GDM1 (cell line): Measurements from ENCODE around the gene PRDX3.
"Not testable (repeated sequence)": the region's sequence is repeated elsewhere in the genome, so short reads cannot be mapped to it uniquely, and the experiment has no call there.

ENCODE experiments used
- DNase-seq: peaks from one replicate; lab custom pipeline; 2025; lab: John Stamatoyannopoulos, UW

The PRDX3 gene

DNA sequence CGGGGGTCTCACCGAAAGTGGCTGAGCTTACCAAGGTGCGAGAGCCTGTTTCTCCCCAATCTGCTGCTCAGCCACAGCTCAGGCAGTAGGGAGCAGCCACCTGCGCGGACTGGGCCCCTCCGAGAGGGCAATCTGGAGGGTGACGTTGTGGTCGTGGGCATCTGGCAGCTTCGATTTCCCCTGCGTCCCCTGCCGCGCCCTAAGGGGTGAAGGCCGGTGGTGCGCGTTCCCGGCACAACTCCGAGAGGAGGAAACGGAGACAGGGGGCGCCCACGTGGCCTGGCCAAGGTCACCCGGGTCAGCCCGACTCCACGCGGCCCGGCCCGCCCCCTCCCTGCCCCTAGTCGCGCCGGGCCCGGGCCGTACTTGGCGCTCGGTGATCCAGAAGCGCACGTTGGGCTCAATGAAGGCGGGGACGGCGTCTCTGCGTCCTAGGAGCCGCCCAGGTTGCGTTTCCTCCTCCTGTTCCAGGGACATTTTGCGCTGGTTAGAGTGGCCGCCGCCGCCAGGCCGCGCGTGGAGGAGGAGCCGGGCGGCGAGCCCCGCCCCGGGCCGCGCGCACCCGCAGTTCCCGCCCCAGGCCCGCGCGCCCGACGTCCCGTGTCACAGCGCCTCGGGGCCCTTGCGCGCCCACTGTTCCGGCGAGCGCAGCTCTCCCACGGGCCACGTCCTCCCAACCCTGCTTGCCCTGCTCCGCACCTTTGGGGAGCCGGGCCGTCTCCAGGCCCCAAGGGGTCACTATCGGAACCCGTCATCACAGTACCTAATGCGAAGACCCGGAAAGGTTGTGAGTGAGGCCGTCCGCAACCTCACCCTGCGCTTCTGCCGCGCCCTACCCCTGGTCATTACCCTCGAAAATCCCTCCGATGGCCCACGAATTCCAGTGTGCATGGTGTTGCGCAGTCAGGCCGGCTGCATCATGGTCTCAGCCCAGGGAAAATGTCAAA, 13.2 kb downstream of the PRDX3 start, which contains the start of gene SFXN4:
SFXN4 (minus strand) TSS at position 544 of the 947 bp plus-strand sequence; CDS start at position 477, 67 bp downstream.
- peak; percentile 75 for DNase-seq

DNA sequence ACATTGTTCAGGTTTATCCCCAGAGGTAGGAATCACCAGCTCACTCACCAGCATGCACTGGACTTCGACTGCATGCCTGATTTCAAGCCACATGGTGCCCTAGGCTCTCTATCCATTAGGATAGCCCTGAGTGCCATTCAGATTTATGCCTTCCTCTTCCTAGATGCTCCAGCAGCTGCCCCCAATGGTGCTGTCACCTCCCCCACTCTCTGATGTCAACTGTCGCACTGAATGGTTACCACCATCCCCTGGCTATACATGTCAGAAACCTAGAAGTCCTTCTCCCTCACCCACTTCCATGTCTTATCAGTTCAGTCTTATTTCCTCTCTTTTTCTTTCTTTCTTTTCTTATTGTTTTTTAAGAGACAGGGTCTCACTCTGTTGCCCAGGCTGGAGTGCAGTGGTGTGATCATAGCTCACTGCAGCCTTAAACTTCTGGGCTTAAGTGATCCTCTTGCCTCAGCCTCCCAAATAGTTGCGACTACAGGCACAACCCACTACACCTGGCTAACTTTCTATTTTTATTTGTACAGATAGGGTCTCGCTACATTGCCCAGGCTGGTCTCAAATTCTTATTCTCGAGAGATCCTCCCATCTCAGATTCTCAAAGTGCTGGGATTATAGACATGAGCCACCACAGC, 16.0 kb downstream of the PRDX3 start:
- no peak for DNase-seq

DNA sequence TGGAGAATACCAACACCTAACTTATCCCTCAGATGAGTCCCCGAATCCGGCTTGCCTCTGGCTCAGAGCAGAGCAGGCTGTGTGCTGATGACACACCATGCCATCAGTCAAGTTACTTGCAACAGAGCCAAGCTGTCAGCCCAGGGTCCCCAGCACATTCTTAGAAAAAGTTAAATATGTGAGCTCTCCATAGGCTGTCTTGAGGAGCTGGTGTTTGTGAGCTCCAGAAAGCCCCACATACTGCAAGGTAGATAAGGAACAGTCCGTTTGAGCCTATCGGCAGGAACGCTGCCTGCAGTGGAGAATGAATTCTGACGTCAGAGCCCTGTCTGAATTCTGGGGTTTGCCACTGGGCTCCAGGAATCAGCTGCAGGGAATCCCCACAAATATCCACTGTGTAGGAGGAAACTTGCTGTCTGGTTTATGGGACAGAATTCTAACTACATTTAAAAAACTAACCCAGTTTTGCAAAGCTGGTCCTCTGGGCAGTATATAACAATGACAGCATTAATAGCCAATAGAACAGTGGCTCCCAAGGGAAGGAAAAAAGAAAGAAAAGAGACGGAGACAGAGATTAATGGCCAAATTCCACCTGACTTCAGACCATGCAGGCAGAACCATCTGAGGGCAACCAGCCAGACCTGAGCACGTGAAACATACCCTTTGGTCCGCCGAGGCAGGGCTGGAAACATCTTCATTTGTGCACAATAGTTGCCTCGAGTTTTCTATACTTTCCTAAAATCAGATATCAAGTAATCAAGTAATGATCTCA, 16.7 kb downstream of the PRDX3 start:
- DNase-seq, result no peak

DNA sequence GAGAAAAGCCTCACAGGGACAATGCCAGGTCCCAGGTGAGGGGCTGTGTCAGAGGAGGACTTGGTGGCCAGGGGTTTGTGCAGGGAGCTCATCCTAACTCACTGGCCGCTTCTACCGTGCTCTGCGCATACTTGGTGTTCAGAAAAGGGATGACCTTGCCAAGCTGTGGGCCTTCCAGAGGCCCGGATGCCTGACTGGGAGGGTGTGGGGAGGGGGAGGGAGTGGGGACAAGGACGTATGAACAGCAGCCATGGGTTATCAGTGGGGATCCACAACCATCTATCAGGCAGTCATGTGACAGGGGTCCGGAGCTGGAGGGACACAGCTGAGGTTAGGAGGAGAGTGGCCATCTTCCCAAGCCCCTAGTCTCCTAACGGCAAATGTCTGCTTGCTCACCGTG, 19.3 kb downstream of the PRDX3 start:
- DNase-seq, result no peak

DNA sequence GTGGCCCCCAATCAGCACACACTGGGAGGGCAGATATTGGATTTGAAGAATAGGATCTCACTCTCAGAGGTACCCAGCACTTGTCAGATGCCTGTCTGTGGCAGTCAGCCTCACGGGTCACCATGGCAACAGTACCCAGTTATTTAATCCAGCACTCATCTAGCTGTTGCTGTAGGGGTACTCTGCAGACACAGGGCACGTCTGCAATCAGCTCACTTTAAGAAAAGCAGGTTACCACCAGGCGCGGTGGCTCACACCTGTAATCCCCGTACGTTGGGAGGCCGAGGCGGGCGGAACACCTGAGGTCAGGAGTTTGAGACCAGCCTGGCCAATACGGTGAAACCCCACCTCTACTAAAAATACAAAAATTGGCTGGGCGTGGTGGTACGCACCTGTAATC, 25.0 kb downstream of the PRDX3 start:
- no peak for DNase-seq

DNA sequence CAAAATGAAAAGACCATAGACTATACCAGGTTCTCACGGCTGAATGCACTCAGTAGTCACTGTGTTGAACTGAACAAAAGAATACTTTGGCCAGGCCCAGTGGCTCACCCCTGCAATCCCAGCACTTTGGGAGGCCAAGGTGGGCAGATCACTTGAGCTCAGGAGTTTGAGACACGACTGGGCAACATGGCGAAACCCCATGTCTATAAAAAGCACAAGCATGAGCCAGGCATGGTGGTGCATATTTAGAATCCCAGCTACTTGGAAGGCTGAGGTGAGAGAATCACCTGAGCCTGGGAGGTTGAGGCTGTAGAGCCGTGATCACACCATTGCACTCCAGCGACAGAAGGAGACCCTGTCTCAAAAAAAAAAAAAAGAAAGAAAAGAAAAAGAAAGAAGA, 25.6 kb downstream of the PRDX3 start:
- no peak for DNase-seq

DNA sequence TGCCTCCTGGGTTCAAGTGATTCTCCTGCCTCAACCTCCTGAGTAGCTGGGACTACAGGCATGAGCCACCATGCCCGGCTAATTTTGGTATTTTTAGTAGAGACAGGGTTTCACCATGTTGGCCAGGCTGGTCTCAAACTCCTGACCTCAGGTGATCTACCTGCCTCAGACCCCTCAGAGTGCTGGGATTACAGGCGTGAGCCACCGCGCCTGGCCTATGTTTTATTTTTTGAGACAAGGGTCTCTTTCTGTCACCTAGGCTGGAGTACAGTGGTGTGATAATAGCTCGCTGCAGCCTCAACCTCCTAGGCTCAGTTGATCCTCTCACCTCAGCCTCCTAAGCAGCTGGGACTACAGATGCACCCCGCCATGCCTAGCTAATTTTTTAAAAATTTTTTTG, 27.0 kb downstream of the PRDX3 start:
- DNase-seq, result not testable (repeated sequence)

DNA sequence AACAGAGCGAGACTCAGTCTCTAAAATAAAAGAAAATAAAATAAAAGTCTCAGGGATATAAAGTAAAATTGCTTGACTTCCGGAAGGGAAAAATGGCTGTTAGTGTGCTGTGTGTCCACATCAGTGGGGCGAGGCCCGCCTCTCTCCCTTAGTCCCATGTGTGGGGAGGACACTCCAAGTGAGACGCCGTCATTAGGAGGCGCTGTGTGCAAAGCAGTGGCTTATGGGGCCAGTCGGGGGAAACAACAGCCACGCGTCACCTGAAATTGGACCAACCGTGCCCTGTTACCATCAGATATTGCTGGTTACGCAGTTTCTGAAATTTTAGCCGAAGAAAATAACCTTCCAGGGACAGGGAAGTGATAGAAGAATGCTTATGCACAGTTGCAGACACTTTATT, 28.9 kb downstream of the PRDX3 start:
- DNase-seq, result no peak

DNA sequence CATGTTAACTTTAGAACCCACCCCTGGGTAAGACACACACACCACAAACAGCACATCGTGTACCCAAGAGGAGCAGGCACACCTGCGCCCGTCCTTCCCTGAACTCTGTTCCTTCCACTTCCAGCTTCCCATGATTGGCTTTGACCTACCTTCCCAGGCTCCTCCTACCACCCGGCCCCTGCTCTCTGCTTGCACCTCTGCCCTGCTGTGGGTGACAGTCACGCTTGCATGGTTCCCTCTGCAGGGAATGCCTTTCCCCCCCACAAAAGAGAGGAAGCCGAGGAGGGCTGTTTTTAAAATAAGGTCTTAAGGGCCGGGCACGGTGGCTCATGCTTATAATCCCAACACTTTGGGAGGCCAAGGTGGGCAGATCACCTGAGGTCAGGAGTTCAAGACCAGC, 29.5 kb downstream of the PRDX3 start:
- no peak for DNase-seq

DNA sequence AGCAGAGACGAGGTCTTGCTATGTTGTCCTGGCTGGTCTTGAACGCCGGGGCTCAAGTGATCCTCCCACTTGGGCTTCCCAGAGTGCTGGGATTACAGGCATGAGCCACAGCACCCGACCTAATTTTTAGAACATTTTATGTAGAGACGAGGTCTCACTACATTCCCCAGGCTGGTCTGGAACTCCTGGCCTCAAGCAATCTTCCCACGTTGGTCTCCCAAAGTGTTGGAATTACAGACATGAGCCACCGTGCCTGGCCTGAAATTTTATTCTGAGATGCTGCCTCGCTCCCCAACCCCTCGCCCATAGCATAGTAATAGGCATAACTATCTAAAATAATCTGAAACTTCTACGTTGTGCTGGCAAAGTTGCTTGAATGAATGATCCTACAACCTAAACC, 35.0 kb downstream of the PRDX3 start:
- DNase-seq, result no peak

DNA sequence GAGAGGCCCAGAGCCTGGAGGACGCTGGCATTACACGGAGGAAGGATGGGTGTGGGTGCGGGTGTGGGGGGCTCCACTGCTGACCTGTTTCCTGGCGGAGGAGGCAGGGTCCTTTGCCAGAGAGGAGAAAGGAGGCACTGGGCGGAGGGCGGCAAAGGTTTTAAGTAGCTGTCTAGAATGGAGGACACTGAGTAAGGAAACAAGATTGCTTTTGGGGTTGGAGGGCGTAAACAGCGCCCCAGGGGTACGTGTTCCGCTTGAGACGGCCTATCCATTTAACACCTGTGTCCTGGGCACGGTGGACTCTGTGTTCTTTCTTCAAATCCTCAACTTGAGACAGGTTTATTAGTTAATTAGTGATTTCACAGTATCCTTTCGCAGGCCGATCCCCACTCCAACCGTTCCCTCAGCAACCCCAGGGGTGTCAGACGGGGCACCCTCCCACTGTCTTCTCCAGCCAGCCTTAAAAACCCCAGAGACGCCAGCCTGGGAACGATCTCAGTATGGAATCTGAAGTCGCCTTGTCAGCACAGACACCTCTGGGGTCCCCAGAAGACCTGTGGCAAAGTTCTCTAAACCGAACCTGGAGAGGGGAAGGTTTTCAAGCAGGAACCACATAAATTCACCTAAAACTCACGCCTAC, 37.9 kb downstream of the PRDX3 start:
- DNase-seq, result no peak

DNA sequence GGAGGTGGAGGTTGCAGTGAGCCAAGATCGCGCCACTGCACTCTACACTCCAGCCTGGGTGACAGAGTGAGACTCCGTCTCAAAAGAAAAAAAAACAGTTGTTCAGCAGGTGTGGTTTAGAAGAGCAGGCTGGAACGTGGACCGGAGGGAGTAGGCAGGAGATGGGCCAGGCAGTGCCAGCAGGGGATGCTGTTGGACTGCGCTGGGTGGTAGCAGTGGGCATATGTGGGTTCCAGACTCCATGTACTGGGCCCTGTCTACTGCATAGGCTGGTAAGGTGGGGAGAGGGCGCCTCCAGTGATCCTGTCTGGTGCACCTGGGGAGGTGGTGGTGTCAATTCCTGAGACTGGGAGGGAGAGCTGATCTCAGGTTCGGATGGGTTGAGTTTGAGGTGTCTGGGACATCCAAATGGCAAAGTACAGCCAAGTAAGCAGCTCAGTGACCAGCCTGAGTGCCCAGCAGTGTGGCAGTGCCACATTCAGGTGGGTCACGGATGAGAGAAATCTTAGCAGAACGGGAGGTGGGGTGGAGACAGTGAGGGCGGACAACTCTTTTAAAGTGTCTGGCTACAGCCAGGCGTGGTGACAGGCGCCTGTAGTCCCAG, 39.0 kb downstream of the PRDX3 start:
- peak; percentile 5 for DNase-seq

DNA sequence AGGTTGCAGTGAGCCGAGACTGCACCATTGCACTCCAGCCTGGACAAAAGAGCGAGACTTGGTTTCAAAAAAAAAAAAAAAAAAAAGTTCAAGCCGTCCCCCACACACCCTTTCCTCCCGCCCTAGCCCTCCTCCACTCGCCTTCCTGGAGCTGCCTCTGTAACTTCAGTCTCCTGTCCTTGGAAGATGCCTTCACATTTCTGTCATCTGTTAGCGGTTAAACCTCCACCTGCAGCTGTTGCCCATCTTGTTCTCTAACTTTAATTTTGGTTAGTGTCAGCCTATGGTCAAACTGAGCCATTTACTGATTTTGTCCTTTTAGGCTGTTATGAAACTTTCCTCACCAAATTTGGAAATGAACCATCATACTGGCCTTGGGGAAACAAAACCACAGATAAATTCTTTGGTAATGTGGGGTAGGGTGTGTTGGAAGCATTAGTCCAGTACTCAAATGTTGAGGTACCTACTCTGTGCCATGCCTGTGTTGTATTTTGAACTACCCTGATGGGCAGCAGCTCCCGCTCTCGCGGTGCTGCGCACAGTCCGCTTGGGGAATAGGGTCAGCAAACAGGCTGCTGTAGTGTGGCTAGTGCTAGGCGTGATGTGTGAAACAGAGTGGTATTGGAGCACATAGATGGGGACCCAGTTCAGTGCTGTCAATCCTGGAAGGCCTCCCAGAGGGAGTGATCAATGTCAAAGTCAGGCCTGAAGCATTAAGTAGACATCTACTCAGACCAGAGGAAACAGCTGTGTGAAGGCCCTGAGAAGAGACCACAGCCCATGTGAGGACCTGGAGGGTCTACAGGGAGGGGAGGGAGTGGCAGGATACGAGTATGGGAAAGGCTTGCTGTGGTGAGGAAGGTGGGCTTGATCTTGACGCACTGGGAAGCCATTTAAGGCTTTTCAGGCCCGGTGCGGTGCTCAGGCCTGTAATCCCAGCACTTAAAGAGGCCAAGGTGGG, 40.0 kb downstream of the PRDX3 start:
- no peak for DNase-seq

DNA sequence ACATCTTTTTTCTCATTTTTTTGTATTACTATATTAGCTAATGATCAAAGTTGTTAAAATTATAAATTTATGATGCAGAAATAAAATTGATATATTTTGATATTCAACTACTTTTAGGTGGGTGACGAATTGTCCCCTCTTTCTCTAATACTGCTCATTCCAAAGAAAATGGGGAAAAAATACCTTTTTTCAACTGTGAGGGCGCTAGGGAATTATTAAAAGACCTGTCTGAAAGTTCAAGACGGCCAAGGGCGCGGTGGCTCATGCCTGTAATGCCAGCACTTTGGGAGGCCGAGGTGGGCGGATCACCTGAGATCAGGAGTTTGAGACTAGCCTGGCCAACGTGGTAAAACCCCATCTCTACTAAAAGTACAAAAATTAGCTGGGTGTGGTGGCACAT, 40.7 kb downstream of the PRDX3 start:
- not testable (repeated sequence) for DNase-seq

DNA sequence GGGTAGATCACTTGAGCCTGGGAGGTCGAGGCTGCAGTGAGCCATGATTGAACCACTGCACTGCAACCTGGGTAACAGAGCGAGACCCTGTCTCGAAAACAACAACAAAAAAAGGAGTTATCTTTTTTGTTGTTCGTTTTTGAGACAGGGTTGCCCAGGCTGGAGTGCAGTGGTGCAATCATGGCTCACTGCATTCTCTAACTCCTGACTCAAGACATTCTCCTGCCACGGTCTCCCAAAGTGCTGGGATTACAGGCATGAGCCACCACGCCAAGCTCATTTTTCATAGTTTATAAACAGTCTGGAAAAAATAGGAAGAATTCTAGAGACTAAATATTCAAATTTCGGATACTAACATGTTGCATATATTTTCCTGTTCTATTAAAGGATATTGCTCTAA, 42.5 kb downstream of the PRDX3 start:
- DNase-seq, result no peak

DNA sequence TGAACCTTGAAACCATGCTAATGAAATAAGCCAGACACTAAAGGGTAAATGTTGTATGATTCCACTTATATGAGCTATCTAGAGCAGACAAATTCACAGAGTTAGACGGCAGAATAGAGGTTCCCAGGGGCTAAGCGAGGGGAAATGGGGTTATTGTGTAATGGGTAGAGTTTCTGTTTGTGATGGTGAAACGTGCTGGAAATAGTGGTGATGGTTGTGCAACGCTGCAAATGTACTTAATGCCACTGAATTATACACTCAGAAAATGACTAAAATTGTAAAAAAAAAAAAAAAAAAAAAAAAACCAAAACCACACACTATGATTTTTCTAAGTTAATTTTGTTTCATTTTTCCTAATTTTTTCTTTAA, 43.1 kb downstream of the PRDX3 start:
- no peak for DNase-seq

DNA sequence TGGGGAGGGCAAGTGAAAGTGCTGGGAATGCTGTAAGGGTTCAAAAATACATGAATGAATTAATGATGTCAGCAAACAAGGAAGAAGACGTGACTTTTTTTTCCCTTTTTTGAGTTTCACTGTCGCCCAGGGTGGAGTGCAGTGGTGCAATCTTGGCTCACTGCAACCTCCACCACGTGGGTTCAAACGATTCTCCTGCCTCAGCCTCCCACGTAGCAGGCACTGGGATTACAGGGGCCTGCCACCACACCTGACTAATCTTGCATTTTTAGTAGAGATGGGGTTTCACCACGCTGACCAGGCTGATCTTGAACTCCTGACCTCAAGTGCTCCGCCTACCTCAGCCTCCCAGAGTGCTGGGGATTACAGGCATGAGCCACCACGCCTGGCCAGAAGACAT, 44.7 kb downstream of the PRDX3 start:
- DNase-seq, result no peak

DNA sequence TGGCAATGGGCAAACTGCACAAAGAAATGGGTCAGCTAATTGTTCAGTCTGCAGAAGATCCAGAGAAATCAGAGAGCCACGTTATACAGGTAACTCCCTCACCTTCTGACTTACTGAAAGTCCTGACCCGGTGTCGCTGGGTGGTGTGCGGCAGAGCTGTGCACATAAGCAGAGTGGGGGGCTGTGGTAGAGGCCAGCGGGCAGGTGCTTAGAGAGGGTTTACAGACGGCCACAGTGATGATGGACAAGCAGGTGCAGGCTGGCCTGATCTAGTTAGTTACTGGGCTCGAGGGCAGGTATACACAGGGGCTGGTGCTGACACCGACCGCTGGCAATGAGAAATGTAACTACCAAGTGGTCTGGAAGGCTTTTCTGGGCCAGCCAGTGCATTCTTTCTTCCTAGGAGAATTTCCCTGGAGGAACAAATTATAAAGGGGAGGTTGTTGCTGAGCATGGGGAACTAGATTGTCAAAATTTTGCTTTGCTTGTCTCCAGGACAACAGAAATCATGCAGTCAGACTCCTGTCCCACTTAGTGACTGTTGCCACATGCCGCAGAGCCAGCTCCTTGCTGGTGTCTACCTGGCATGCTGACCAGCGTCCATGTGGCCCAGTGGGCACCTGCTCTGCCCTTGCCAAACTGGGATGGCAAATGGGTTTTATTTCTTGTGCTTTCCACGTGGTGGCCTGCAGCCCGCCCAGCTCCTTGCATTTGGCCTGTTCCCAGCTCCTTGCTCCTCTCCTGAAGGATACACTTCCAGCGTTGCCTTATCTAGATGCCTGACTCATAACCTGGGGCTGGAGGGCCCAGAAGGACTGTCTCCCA, 45.9 kb downstream of the PRDX3 start:
- DNase-seq, result no peak

DNA sequence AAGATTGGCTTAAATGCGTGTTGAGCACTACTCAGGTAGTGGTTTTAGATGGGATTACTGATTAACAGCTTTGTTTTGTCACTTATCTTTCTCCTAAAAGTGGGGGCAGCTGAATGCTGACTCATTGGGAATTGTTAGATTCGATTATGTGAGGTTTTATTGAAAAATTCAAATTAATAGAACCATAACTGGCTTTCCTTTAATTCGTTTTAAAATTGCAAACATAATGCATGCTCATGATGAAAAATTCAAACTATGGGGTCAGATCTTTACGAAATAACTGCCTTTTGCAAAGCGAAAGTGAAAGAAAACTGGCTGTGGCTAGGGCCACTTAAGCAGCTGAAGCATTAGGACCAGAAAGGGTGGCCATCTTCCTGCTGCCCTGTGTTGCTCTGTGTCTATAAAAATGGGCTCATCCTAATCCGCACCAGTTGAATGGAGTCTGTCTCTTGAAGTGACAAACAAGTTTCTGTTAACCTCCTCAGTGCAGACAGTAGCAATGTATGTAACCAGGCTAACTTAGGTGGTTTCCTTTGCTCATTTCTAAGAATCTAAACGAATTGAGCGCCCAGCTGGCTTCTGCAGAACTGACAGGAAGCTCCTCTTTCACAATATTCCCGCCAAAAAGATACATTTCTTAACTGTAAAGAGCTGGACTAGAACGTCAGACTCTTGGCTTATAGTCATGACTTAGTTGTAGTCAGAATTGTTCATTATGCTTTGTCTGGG, 46.9 kb downstream of the PRDX3 start:
- DNase-seq, result no peak
